GM21390 (cell line): Measurements from ENCODE around the gene SHC4.
A peak's percentile ranks its signal among the peaks of the same experiment; 100 is the strongest.

Source experiments
- ATAC-seq: cut with Tn5 transposase; IDR thresholded peaks from one replicate; pipeline ENCODE4 v1.9.1; 2021; ENCODE audit not compliant: unreplicated experiment

SHC4 gene

DNA sequence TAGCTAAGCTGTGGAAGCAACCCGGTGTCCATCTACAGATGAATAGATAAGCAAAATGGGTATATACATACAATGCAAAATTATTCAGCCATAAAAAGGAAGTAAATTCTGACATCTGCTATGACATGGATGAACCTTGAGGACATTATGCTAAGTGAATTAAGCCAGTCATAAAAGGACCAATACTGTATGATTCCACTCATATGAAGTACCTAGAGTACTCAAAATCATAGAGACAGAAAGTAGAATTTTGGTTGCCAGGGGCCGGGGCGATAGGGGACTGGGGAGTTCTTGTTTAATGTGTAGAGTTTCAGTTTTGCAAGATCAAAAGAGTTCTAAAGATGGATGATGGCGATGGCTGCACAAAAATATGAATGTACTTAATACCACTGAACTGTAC, 75.5 kb downstream of the SHC4 start:
- ATAC-seq: no peak

DNA sequence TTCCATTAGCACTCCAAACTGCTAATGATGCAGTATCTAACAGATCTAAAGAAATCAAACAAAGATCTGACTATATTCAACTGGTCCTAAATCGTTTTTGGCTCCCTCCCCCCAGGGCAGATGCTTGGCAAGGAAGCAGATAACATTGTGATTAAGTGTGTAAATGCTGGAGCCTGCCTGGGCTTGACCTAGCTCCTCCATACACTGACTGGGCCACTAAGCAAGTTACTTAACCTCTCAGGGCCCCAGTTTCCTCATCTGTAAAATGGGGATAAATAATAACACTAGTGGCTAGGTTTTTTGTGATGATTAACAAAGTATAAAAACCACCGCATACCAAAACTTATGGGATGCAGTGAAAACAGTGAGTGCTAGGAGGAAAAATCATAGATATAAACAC, 76.6 kb downstream of the SHC4 start:
- ATAC-seq: no peak

DNA sequence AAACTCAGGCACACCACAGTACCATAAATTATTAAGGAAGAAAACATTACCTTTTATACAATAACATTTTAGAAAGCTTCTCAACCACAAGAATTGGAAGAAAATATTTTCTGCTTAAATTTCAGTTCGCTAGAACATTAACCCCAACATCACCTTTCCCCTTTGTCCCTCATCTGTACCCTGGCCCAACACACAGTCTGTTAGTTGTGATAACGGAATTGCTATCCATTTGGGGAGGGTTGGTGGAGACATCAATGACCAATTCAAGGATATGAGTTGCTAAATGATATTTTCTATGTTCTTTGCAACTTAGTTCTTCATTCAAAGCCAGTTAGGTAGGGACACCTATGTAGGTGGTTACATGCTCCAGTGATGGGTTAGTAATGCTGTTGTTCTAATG, 80.0 kb downstream of the SHC4 start:
- no peak for ATAC-seq

DNA sequence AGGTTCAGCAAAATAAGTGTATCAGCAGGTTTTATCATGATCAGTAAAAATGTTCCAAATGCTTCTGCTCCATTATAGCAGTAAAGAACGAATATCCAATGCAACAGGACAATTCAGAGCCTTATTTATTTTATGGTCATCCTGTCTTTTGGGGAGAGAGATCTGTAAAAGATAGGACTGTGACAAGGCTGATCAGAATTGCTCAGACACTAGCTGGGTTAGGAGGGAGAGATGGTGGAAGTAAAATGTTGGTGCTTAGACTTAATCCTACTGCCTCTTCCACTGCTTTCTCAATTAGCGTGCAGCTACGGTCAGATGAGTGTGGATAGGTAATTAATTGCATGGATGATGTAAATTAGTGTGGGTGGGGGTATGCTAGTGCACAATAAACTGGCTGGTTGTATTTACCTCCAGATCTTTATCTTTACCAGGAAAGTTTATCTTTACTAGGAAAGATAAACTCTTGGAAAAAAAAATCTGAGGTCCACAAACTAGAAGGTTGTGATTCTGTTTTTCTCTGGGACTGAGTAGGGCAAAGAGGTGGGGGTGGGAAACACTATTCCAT, 83.6 kb downstream of the SHC4 start:
- no peak for ATAC-seq

DNA sequence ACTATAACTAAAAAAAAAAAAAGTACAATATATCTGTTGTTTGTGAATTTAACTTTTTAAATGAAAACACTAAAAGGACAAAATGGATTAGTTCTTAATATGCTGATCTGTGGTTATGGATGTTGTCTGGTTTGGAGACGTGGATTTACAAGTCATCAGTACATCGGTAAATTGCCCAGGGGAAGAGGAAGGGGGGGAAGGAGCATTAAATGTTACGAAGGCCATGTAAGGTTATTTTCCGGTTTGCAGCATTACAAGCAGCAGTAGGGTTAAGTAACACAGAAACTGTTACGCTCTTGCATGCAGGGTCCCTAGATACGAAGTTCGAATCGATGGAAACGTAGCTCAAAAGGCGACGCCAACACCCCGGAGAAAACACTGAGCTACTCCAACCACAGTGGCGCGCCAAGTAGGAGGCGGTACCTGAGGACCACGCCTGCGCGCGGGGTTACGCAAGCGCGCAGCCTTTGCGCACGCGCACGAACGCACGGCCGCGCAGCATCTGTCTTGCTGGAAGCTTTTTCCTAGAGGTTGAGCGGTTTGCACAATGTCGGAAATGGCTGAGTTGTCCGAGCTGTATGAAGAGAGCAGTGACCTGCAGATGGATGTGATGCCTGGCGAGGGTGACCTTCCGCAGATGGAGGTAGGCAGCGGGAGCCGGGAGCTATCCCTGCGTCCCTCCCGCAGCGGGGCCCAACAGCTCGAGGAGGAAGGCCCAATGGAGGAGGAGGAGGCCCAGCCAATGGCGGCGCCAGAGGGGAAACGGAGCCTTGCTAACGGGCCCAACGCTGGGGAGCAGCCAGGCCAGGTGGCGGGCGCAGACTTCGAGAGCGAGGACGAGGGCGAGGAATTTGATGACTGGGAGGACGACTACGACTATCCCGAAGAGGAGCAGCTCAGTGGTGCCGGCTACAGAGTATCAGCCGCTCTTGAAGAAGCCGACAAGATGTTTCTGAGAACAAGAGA, 85.8 kb downstream of the SHC4 start, which contains the start of gene EID1:
TSS of gene EID1 (plus strand) at position 505 of the 966 bp plus-strand sequence. CDS start at position 548, 43 bp downstream.
- peak; percentile 97 for ATAC-seq

DNA sequence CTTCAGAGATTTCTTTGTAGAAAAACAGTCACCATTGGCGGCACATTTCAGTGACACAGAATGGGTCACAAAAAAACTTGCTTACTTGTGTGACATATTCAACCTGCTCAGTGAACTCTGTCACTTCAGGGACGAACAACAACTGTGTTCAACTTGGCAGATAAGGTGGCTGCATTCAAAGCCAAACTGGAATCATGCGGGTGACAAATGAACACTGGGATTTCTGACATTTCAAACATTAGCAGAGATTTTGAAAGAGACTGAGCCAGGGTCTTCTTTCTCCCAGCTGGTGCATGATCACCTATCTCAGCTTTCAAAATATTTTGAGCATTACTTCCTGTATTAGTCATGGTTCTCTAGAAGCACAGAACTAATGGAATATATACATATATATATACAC, 87.7 kb downstream of the SHC4 start:
- no peak for ATAC-seq

DNA sequence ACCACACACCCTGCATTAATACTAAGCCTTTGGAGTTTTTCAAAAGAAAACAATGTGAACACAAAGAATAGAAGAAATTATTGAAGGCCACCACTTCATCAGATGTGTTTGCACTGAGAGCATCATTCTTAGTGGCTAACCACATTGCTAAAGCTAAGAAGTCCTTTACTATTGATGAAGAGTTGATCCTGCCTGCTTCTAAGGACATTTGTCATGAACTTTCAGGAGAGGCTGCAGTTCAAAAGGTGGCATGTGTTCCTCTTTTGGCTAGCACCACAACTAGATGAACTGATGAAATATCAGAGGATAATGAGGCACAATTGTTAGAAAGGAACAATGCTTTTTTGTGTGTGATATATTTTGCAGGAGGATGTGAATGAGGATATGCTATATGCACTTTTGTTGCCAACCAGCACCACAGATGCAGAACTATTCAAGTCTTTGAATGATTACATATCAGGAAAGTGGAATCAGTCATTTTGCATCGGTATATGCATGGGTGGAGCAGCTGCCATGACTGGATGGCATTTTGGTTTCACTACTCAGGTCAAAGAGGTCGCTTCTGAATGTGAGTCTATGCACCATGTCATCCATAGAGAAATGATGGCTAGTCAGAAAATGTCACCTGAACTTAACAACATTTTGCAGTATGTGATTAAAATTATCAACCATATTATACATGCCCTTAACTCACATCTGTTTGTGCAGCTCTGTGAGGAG, 88.3 kb downstream of the SHC4 start:
- no peak for ATAC-seq

DNA sequence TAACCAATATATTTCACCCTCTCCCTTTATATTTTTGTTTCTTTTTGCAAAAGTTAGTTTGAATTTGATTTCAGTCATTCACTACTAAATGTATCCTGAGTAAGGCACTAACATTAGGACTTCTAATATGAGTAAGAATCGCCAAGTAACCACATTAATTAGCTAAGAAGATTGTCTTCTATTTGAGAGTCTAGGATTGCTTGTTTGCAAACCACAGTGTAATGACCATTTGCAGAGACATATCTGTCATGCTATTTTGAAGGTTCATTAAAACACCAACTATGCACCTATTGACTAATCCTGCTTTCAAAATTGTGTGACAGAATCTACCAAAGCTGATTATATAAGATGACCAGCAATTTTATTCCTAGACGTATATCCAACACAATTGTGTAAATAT, 91.1 kb downstream of the SHC4 start:
- no peak for ATAC-seq

DNA sequence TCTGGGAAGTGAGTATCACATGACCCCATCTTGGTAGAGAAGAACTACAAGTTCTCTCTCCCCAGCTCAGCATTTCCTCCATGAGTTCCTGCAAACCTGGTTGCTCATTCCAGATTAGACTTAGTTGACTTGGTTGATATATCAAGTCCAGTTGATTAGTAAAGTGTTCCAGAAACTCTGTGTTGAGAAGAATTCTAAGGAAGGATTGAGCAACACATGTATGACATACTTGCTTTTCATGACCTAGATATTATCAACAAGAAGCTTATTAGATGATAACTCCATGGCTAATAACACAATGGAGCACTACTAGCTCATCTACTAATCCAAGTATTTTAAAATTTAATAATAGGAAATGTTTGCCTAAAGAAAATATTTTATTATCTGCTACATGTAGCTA, 92.2 kb downstream of the SHC4 start:
- no peak for ATAC-seq

DNA sequence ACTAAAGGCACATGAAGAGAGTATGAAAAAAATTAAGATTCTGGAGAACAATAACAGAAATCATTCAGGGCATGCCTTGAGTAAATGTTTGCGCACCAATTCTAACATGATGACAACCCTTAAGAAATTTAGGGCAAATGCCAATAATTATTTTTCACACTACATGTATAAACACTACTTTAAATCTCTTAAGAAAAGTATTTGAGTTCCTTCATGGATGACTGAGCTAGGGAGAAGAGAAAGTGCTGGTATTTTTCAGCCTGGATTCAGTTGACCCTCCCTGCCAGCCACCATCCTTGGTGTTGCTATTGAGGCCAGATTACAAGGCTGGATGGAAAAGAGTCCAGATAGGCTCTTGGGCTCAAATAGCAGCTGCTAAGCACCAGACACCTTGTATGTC, 93.8 kb downstream of the SHC4 start:
- ATAC-seq: no peak

DNA sequence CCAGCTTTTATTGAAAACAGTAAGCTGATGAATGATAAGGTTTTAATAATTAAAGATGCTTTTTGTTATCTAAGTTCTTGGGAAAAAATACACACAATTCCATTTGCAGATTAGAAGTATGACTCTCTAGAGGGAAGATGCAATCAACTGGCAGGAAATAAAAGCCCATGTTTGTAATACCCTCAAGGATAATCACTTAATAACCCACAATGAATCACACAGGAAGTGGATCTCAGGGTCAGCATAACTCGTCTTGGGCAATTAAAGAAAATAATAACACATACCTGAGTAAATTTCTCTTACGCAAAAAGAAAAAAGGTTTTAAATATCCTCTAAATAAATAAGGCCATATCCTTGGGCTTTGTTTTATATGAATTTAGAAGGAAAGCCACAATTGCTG, 95.2 kb downstream of the SHC4 start:
- no peak for ATAC-seq

DNA sequence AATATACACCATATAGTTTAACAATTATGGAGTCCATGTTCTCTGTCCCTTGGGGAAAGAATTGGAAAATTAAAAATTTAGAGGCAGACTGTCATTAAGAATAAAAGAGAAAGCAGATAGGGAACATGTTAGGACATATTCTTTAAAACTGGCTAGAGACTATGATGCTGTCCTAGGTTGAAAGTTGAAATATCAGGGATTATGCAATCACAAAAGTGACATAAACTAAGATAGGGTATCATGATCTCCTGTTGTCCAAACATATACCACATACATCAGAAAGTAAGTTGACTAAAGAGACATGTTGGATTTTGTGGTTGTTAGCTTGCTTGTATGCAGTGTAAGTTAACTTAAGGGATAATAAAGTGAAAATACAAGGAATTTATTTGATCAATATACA, 95.7 kb downstream of the SHC4 start:
- ATAC-seq: no peak

DNA sequence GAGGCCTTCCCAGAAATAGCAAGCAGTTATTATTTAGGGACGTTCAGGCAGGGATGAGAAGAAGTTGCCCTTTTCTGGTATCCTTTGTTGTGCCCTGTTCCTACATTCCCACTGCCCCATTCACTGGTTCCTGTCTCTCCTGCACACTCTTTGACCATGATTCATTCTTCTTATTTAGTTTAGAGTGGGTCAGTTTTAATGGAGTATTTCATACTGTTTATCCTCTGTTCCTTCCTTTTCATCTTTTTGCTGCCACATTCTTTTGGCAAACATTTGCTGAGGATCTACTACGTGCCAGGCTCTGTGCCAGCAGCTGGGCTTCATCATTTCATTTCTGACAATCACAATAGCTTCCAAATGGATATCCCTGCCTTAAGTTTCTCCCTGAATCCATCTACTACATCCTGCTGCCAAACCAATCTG, 97.6 kb downstream of the SHC4 start:
- ATAC-seq: no peak

DNA sequence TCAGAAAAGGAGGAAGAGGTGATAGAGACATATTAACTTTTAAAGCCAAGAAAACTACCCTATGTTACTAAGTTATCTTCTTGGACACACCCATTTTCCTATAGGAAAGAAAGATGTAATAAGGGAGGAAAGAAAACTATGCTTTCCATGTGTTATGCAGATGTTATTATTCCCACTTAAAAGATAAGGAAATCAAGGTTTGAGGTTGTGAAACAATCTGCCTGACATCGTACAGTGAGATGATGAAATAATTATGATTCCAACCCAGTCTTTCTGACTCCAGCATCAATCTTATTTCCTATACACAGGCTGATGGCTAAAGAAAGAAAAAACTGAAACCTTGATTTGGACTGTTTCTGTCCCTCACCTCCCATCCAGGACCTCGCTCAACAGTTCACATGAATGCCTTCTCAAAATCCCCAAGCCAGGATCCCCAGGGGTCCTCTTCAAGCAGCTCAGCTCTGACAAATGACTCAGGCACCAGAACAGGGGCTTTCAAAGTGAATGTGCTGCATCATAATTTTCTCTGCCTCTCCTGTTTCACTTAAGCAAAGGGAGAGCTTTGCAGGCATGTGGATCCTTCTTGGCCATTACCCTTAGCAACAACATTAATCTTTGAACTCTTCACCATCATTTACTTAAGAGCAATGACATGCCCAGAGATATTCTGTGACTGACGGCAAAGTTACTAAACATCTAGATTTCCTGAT, 98.2 kb downstream of the SHC4 start:
- ATAC-seq: no peak

DNA sequence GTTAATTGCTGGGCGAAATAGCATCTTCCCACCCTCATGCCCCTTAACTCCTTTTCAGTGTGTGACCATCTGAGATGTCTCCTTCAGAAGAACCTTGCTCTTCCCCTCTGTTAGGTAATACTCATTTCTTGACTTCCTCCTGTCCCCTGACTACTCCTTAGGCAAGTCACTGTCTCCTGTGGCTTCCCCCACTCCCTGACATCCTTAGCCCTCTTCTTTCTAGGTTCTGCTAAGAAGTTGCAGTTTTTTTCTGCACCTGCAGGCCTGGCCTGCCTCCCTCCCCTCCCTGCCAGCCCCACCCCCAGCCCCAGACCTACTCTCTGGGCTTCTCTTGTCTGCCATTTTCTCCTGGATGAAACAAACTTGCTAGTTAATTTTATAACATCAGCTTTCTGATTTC, 101.0 kb downstream of the SHC4 start:
- no peak for ATAC-seq

DNA sequence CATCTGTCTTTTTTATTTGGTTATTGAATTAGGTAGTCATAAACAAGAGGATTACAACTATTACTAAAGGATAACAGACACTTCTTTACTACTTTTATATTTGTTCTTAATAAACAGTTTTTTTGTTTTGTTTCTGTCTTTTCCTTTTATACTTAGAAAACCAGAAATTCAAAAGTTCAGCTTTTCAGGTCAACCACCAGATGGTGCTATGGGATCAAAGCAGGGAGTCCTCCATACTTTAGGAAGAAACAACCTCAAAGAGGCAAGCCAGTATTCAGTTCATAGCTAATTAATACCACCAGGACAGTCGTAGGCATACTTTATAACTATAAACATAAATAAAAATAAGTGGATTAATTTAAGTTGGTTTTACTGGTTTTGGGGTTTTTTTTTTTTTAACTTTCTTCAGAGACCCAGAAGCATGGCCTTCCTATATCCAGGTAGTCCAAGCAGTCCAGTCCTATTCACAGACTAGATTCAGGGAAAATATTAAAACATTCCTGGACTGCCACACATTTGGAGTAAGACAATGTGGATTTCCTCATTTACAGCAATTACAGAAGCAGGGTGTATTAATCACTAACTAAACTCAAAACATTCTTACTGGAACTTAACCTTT, 101.8 kb downstream of the SHC4 start:
- peak; percentile 58 for ATAC-seq

DNA sequence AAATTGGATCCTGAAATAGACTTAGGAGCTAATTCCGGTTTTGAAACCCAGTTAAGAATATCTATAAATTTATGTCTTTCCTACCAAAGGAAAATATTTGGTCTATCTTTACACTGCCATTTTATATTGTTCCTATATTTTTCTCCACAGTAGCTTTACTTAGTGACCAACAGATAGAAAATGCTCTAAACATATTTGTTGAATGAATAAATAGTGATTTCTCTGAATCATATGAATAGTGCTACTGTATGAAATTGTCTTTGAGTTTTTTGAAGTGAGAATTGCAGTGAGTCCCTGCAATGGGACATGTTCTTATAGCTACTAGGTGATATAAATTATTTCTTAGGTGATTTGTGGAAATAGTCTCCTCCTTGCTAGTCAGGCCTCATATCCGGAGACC, 104.3 kb downstream of the SHC4 start:
- ATAC-seq: no peak

DNA sequence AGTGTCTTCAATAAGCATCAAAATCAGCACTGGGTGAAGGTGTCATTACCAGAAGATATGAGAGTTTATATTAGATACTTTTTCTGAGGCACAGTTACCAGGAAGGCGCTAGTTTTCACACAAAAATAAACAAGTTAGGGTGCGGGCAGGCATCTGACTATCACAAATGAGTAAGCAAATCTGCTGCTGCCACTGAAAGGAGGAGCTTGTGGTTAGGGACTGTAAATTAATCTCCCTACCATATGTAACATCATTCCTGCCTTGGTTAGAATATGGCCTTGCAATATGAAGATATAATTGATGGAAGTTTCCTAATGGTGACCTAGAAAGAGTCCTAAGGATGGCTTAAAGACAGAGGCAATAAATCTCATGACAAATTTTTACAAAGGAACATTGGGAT, 105.3 kb downstream of the SHC4 start:
- no peak for ATAC-seq

DNA sequence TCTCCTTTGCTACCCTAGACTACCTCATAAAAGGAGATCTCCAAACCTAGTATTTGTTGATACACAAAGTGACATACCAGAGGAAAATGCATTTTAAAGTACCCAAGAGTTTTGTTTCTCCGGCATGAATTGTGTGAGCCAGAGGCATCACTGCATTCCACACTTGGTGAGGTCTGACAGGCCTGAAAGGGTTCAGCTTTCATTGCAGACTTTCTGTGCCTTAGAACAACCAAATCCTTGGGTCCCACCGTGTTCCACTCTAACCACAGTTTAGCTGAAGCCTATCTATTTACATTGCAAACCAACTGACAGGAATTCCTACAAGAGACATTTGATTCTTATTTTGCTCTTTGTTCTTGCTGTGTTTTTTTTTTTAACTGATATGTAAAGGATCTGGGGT, 106.8 kb downstream of the SHC4 start:
- no peak for ATAC-seq

DNA sequence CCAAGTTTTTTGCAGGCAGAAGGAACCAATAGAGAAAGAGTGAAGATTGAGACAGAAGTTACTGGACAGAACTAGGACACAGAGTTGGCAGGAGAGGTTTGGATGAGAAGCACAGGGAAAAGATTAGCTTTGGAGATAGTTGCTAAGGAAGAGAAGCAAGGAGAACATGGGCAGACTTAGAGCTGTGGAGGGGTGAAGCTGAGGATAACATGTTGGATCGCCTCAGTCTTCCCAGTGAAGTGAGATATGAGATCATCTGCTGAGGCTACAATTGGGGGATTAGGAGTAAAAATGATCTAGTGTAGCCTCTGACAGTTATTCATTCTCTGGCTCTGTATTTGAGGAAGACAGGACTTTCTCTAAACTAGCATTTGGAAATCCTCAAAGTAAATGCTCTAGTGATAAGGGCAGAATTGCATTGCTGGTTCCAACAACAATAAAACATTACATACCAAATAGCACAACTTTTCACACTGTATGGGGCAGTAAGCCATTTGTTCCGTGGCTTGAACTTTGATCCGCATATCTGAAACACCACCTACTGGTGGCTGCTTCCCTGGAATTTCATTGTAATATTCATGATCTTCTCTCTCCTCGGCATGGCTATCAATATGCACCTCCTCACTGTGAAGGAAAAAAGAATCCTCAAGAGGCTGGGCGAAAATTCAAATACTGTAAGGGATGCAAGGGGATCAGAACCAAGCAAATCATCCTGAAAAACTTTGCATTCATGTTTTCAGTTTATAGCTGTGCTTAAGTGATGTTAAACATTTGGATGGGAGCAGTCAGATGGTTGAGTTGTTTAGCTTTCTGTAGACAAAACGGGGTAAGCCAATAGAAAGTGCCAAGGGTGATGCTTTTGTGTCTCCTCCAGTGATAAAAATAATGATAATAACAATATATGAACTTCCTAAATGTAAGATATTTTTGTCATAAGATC, 107.9 kb downstream of the SHC4 start:
- no peak for ATAC-seq
